Testis (tissue), 2 donors: ENCODE data around the gene TUBAL3.

Source experiments
- POLR2A ChIP-seq: fragments of 450-650 bp; IDR thresholded peaks from one replicate; pipeline ENCODE4 v1.6.1; 2017; ENCODE audit warnings: antibody characterized with exemption, mild to moderate bottlenecking, moderate library complexity
- TF ChIP-seq, protein P1 (sequence below), 3 experiments: fragments of 450-650 bp in 2 of 3; fragments of 200-600 bp in 1 of 3; sonication (generic) in 1 of 3; IDR thresholded peaks; one replicate each; pipeline ENCODE4 v1.5.1; 2016 to 2019; ENCODE audit warnings: antibody characterized with exemption in 3 of 3, mild to moderate bottlenecking in 2 of 3, moderate library complexity in 1 of 3

- TF ChIP-seq, protein P1, sequence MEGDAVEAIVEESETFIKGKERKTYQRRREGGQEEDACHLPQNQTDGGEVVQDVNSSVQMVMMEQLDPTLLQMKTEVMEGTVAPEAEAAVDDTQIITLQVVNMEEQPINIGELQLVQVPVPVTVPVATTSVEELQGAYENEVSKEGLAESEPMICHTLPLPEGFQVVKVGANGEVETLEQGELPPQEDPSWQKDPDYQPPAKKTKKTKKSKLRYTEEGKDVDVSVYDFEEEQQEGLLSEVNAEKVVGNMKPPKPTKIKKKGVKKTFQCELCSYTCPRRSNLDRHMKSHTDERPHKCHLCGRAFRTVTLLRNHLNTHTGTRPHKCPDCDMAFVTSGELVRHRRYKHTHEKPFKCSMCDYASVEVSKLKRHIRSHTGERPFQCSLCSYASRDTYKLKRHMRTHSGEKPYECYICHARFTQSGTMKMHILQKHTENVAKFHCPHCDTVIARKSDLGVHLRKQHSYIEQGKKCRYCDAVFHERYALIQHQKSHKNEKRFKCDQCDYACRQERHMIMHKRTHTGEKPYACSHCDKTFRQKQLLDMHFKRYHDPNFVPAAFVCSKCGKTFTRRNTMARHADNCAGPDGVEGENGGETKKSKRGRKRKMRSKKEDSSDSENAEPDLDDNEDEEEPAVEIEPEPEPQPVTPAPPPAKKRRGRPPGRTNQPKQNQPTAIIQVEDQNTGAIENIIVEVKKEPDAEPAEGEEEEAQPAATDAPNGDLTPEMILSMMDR (IDR thresholded peaks at IDR 0.05): no peak
- no peak for TF ChIP-seq POLR2A
Observed at GRCh38 chr10:5423771-5424170, 19.1 kb upstream of the TUBAL3 start.
